Measurements from ENCODE around the gene LRRC4C. TPM values are rescaled to one million over a fixed set of nuclear protein-coding genes. Genes with fewer than 3 reads are reported as not detected.
"Not testable (repeated sequence)": the region's sequence is repeated elsewhere in the genome, so short reads cannot be mapped to it uniquely, and the experiment has no call there.

The LRRC4C gene
- total RNA-seq, 1 experiment from 2014 or later = not detected

DNA sequence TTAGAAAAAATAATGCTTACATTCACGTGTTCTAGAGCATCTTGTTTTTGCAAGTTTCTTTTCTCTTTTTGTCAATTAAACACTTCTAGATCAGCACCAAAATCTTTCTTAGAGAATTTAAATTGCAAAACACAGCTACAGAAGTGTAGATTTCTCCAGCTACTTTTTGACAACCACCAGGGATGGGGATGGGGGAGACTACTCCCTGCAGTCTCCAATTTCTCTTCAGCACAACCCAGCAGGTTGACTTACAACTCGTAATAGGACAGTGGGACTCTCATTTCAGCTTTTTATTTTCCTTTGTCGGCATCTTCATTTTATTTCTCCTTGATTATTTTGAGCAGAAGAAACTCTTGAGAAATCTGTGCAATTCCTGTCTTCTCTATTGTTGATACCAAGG, 441.2 kb downstream of the LRRC4C start:
- DNase-seq (ENCODE audit: low read depth) = no peak
- in situ Hi-C loops (cut with HindIII; ENCODE audit: low pct_unique_long_range_greater_than_20kb, low sequenced_read_pairs) = no loop called here

DNA sequence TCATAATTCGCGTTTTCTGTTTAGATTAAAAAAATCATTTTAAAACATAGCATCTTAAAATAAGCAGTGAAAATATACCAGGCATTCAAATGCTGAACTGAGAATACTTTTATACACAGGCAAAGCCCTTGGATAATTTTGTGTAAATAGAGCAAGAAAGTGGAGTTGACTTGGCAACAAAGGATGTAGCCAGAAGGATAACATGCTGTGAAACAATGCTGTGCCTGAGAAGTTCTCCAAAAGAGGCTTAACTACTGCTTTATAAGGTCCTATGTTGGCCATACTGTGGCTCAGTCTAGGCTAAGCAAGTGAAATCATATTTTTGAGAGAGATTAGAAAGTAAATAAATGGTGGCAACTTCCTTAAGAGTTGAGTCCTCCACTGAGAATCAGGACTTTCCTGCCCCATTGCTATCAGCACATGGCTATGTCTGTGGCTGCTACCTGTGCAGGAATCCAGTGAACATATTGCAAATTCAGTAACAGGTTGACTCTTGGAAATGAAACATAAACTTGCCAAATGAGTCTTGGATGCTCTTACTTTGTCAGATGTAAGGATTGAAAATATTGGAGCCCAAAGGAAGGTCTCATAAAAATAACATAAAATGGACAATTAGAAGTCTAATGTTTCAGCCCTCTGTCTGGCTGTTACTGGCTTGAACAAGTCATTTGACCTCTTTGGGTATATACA, 448.9 kb downstream of the LRRC4C start:
- DNase-seq (ENCODE audit: low read depth) = no peak
- in situ Hi-C loops (cut with HindIII; ENCODE audit: low pct_unique_long_range_greater_than_20kb, low sequenced_read_pairs) = no loop called here

DNA sequence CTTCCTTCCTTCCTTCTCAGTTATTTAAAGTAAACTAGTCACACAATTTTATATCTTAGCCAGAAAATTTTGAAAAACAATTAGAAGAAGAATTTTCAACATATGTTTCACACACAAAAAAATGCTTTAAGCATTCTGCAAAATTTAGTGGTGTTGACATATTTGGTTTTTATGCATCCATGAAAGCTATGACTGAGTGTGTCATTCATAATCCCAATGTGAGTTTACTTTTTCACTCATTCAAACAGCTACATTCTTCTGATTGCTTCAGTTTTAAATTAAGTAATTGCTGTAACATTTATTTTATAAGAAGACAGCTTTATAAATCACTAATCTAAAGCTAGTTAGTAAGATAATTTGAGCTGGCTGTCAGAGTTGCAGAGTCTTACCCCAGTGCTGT, 453.5 kb downstream of the LRRC4C start:
- no peak for DNase-seq (ENCODE audit: low read depth)
- in situ Hi-C loops (cut with HindIII; ENCODE audit: low pct_unique_long_range_greater_than_20kb, low sequenced_read_pairs) = no loop called here

DNA sequence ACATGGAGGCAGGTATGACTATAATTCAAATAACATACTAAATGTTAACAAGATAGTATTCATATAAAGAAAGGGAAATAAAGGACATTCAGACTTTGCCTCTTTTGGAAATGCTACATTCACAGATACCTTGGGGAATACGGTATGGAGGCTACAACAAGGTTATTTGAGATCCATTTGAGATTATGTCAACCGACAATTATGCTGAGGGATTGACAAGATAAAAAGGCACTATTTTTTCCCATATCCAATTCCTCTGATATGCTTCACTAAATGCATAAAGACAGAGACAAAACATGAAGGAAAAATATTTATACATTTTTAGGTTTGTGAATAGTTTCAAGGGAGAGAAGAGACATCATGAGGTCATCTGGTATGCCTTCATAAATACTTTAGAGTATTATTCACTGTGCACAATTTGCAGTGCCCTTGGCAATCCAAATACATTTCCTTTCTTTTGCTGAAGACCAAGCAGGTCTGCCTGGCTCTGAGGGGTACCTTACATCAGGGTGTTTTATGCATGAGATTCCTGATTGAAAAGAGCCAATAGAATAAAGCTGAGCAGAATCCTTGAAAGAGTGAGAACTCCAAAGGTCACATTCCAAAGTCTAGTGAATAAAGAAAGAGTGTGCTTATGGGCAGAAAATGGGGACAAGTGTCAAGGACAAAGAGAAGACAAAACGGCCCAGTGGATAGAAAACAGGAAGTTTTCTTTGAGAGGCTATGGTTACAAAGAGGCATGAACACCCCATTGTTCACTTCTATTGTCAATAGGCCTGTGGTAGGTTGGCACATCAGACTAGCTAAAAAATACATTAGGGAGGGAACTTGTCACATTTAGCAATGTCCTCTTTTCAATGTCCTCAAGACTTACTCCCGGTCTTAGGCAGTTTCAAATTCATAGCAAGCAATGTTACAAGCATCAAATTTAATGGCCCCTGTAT, 455.8 kb downstream of the LRRC4C start:
- no peak for DNase-seq (ENCODE audit: low read depth)
- in situ Hi-C loops (cut with HindIII; ENCODE audit: low pct_unique_long_range_greater_than_20kb, low sequenced_read_pairs) = no loop called here

DNA sequence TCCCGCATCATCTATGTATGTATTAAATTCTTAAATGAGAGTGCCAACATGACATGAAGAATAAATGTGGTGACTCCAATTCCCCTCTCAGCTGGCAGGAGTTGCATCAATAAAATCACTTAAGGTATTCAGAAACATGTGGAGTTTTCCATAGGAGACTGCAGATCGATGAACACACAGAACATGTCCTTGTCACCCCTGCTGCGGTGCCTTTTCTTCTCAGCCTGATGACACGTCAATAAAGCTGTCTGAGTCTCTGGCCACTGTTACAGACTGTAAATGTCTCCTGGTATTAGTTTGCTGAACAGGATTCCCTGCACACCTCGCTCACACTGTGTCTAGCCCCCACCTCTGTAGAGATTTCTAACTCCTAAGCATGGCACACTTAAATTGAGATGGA, 460.5 kb downstream of the LRRC4C start:
- in situ Hi-C loops (cut with HindIII; ENCODE audit: low pct_unique_long_range_greater_than_20kb, low sequenced_read_pairs) = no loop called here
- DNase-seq (ENCODE audit: low read depth) = no peak

DNA sequence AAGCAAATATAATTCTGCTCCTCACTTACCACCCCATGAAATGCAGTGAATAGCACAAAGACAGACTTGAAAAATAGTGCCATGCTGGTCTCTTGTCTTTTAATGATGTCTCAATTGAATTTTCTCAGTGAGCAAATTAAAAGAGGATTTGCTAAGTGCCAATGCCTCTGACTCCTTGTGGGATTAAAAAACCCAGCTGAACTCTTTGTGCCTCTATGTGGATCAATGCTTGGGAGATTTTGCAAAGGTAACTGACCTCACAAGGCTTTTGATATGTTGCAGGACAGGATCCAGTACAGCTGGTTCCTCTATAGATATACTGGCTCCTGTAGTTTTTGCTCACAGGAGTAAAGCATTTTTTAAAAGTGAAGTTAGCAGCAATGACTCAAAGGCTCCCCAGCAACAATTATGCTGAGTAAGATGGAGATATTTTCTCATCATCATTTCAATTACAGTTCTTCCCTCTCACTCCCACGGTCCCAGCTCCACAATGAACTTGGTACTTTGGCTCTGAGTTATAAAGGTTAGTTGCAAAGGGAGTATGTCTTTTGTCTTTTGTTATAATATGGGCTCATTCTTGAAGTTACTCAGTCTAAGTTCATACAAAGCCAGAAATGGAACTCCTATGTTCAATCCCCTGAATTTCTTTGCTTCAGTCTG, 471.5 kb downstream of the LRRC4C start:
- no peak for DNase-seq (ENCODE audit: low read depth)
- in situ Hi-C loops (cut with HindIII; ENCODE audit: low pct_unique_long_range_greater_than_20kb, low sequenced_read_pairs) = no loop called here

DNA sequence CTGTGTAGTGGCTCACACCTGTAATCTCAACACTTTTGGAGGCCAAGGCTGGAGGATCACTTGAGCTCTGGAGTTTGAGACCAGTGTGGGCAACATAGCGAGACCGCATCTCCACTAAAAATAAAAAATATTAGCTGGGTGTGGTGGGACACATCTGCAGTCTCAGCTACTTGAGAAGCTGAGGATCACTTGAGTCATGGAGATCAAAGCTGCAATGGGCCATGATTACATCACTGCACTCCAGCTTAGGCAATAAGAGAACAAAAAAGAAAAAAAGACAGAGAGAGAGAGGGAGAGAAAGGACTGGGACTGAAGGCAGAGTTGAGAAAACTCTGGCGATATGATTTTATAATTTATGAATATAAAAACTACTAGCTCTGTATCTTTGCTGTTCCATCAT, 473.1 kb downstream of the LRRC4C start:
- in situ Hi-C loops (cut with HindIII; ENCODE audit: low pct_unique_long_range_greater_than_20kb, low sequenced_read_pairs) = no loop called here

DNA sequence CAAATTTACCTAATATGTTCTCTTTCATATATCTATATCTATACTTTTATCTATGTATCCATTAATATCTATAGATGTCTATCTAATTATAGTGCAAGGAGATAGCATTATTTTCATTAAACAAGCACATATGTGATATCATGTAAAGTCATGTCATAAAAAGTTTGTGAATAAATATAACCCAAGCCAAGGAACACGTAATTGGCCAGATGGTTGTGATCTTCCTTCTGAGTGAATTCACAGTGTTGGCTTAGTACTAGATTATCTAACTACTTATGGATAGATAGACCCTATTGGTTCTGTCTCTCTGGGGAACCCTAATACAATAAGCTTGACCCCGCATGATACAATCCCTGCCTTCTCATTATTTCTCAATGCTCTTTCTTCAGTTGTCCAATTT, 484.4 kb downstream of the LRRC4C start:
- in situ Hi-C loops (cut with HindIII; ENCODE audit: low pct_unique_long_range_greater_than_20kb, low sequenced_read_pairs) = no loop called here
- DNase-seq (ENCODE audit: low read depth) = no peak

More for the DNA sequence above, 473.1 kb downstream of the LRRC4C start:
- no peak for DNase-seq (ENCODE audit: low read depth)

DNA sequence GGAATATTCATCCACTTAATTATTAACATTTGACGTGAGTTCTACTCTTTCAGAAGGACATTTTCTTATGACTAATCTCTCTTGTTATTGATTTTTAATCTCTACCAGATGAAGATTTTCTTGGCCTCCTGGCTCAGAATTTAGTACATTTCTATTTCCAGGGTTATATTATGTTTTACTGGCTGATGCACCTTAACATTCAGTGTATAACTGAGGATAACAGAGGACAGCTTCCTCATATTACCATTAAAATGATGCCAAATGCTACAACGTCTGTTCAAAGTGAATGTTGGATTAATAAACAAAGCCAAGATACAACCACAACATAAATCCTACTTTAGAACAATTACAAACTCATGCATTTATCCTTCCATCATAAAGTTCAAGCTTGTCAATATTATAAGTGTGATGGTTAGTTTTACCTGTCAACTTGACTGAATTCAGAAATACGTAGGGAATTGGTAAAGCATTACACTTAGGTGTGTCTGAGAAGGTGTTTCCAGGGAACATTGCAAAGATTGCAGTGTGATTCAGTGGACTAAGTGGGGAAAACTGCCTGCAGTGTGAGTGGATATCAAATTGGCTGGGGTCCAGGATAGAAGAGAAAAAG, 485.2 kb downstream of the LRRC4C start:
- in situ Hi-C loops (cut with HindIII; ENCODE audit: low pct_unique_long_range_greater_than_20kb, low sequenced_read_pairs) = no loop called here
- DNase-seq (ENCODE audit: low read depth) = no peak

DNA sequence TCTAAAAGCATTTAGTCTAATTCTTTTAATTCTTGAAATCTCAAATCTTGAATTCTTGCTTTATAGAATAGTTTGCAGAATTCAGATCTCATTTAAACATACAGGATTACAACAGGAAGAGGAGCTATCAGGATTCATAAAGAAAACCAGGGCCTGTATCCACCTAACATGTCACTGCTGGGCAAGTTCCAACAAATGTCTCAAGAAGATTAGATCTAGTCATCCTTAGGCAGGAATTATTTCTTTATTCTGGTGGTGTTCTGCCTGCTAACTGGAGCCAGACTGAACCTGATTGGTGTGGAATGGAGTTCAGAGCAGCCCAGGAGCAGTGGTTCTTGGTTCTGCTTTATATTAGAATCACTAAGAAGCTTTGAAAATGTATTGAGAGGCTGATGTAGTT, 500.7 kb downstream of the LRRC4C start:
- DNase-seq (ENCODE audit: low read depth) = no peak
- in situ Hi-C loops (cut with HindIII; ENCODE audit: low pct_unique_long_range_greater_than_20kb, low sequenced_read_pairs) = no loop called here

DNA sequence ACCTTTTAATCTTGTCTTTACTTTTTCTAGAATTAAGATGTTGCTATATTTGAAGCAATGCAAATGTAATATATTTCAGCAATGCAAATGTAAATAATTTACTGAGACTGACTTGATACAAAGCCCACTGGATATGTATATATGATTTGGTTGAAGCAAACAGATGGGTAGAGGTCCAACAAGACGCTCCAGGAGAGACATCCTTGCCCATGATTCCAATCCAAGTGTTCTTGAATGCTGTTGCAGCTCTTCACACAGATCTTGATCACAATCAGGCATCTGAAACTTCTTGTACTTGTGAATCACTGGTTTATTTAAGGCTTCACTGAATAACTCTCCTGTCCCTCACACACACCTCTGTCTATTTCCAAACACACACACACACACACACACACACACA, 507.0 kb downstream of the LRRC4C start:
- in situ Hi-C loops (cut with HindIII; ENCODE audit: low pct_unique_long_range_greater_than_20kb, low sequenced_read_pairs) = no loop called here
- DNase-seq (ENCODE audit: low read depth) = no peak

DNA sequence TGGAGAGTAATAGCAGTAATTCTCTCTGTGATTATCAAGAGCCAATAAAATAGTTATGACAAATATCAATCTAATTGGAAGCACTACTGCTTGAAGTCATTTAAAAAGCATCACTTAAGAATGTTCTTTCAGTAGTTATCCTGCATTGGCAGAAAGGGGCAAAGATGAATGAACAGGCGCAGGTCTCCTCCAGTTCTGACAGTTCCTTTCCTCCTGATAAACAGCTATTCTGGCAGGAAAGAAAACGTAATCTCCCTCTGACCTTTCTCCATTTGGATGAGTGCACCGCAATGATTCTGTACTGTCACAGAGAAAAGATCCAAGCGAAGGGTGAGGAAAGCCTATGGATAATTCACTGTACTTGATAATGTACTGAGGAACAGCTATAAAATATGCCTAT, 521.5 kb downstream of the LRRC4C start:
- in situ Hi-C loops (cut with HindIII; ENCODE audit: low pct_unique_long_range_greater_than_20kb, low sequenced_read_pairs) = no loop called here

DNA sequence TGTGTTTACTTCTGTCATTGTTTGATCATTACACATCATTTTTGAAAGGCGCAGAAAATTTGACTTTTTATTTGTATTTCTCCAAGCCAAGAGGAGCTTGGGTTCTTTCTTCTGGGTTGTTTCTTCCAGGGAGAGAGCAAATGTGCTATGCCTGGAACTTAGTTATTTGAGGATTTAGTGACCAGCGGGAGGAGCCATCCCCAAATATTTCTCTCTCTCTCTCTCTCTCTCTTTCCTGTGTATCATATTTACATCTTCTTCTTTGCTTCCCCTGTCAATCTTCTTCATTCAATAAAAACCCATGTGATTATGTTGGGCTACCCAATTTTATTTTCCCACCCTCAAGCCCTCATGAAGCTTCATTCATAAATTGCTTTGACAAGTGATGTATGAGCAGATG, 534.5 kb downstream of the LRRC4C start:
- in situ Hi-C loops (cut with HindIII; ENCODE audit: low pct_unique_long_range_greater_than_20kb, low sequenced_read_pairs) = no loop called here
- no peak for DNase-seq (ENCODE audit: low read depth)

More for the DNA sequence above, 521.5 kb downstream of the LRRC4C start:
- no peak for DNase-seq (ENCODE audit: low read depth)

DNA sequence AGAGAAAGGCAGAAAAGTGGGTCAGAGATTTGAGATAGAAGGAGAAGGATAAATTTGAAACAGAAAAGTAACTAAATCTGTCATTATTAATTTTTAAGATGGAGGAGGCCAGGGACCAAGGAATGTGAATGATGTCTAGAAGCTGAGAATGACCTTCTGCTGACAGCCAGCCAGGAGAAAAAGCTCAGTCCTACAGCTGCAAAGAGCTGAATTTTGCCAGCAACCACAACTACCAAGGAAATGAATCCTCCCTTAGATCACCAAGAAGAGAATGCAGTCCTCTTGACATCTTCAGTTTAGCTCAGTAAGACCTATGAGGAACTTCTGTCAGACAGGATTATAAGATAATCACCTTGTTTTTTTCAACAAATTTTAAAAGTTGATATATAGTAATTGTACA, 538.2 kb downstream of the LRRC4C start:
- no peak for DNase-seq (ENCODE audit: low read depth)
- in situ Hi-C loops (cut with HindIII; ENCODE audit: low pct_unique_long_range_greater_than_20kb, low sequenced_read_pairs) = no loop called here

DNA sequence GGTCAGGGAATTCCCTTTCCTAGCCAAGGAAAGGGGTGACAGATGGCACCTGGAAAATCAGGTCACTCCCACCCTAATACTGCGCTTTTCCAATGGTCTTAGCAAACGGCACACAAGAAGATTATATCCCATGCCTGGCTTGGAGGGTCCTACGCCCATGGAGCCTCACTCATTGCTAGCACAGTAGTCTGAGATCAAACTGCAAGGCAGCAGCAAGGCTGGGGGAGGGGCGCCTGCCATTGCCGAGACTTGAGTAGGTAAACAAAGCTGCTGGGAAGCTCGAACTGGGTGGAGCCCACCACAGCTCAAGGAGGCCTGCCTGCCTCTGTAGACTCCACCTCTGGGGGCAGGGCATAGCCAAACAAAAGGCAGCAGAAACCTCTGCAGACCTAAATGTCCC, 548.7 kb downstream of the LRRC4C start:
- DNase-seq (ENCODE audit: low read depth); in situ Hi-C loops (cut with HindIII; ENCODE audit: low pct_unique_long_range_greater_than_20kb, low sequenced_read_pairs): not testable (repeated sequence)

DNA sequence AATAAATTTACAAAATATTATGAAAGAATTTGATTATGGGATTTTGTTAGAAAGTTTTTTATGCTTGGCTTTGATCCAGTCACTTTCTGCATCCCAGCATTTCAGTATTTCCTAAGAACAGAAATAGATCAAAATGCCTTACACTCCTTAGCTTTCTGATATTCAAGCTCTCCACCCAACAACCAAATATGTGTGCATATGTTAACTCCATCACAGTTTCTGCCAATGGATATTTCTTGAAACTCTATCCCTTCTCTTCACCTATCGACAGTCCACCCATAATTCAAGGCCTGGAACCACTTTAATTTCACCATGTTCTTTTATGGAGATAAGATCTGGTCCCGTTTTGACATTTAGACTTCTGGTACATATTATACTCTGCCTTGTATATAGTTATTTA, 565.0 kb downstream of the LRRC4C start:
- in situ Hi-C loops (cut with HindIII; ENCODE audit: low pct_unique_long_range_greater_than_20kb, low sequenced_read_pairs) = no loop called here
- no peak for DNase-seq (ENCODE audit: low read depth)

DNA sequence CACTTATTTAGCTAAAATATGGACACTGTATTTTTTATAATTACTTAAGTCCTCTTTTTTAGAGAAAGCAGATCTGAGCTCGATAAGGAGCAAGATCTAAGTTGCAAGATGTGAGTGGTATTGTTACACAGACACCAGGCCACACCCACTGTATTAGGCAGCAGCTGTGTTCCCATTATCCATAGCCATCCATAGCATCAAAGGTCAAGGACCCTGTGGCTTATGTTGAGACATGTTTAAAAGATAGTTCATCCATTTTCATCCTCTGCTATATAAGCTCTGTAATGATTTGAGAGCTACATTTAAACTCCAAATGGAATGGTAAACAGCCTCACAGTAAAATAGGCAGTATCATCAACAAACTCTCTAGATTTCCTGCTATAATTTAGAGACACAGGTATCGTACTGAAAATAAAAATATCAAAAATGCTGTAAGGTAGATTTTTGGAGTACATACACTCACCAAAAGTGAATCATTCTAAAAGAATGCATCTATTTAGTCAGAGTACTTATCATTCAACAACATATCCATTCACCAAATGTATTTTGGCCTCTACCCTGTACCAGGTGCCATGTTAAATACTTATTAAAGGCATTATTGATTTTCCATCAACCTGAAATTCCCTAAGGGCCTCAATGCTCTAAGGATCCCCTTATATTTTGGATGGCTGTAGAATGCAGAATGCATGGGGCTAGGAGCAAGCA, 574.0 kb downstream of the LRRC4C start:
- in situ Hi-C loops (cut with HindIII; ENCODE audit: low pct_unique_long_range_greater_than_20kb, low sequenced_read_pairs) = no loop called here
- no peak for DNase-seq (ENCODE audit: low read depth)

DNA sequence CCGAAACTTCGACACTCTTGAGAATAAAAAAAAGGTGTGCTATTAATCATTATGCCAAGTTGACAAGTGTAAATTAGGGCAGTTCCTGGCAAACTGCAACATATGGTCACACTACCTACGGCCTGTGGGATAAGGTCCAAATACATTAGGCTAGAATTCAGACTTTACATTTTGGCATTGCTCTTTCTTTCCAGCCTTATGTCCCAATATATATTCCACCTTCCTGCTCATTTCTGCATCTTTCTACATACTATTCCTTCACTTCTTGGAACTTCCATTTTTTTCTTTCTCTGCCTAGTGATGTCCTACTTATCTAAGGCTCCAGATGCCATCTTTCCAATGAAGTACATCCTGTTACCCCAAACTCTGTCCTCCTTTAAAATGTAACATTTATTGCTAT, 577.2 kb downstream of the LRRC4C start:
- in situ Hi-C loops (cut with HindIII; ENCODE audit: low pct_unique_long_range_greater_than_20kb, low sequenced_read_pairs) = no loop called here
- no peak for DNase-seq (ENCODE audit: low read depth)
